K562 (cell line): ENCODE data around the gene COL16A1. TPM values are rescaled to one million over a fixed set of nuclear protein-coding genes. Genes with fewer than 3 reads are reported as not detected.
A peak's percentile ranks its signal among the peaks of the same experiment; 100 is the strongest.

Experiments used
- ARID3A ChIP-seq: IDR thresholded peaks from 2 replicates; pipeline ENCODE4 v1.6.1; 2012; ENCODE audit warnings: low read depth, low read length, improper control_type of control experiment, borderline replicate concordance
- BACH1 ChIP-seq: fragments of 200-800 bp; sonication (Bioruptor generic); IDR thresholded peaks from 2 replicates; pipeline ENCODE4 v1.6.1; 2016; ENCODE audit warnings: missing genetic modification characterization, missing compliant biosample characterization
- CHD2 ChIP-seq: IDR thresholded peaks from 2 replicates; pipeline ENCODE4 v1.6.1; 2011; ENCODE audit warnings: low read depth, low read length
- FOXP1 ChIP-seq: sonication (generic); formaldehyde crosslinking; IDR thresholded peaks from 2 replicates; pipeline ENCODE4 v1.8.0; 2022; ENCODE audit warnings: mild to moderate bottlenecking, missing genetic modification reagents
- L3MBTL2 ChIP-seq: fragments of 450-650 bp; IDR thresholded peaks from 2 replicates; pipeline ENCODE4 v1.6.1; 2016; ENCODE audit warnings: mild to moderate bottlenecking, moderate library complexity
- MAZ ChIP-seq, 2 experiments: fragments of 450-650 bp in 1 of 2; sonication (generic) in 1 of 2; formaldehyde crosslinking; IDR thresholded peaks in 1 of 2; conservative IDR thresholded peaks in 1 of 2; 2 replicates each; pipeline versions ENCODE4 v1.4.0 to v1.5.0; 2020; ENCODE audit warnings: mild to moderate bottlenecking in 1 of 2, missing genetic modification reagents in 1 of 2
- MCM2 ChIP-seq: fragments of 450-650 bp; IDR thresholded peaks from 2 replicates; pipeline ENCODE4 v1.6.1; 2017; ENCODE audit warnings: low read depth, mild to moderate bottlenecking
- PHF8 ChIP-seq: fragments of 200-600 bp; sonication (generic); IDR thresholded peaks from 2 replicates; pipeline ENCODE4 v1.6.1; 2012; ENCODE audit warnings: mixed run types, mild to moderate bottlenecking, inconsistent platforms, low read length, moderate library complexity, borderline replicate concordance
- STAT6 ChIP-seq: sonication (generic); formaldehyde crosslinking; IDR thresholded peaks from 2 replicates; pipeline ENCODE4 v1.8.1; 2023; ENCODE audit warnings: mild to moderate bottlenecking, missing genetic modification reagents
- TEAD4 ChIP-seq, 2 experiments: sonication (generic) in 1 of 2; formaldehyde crosslinking in 1 of 2; IDR thresholded peaks; 2 replicates each; pipeline versions ENCODE4 v1.6.1 to v1.8.0; 2012 to 2022; ENCODE audit warnings: borderline replicate concordance in 1 of 2, inconsistent platforms in 1 of 2, low read length in 1 of 2, mild to moderate bottlenecking in 1 of 2, missing genetic modification reagents in 1 of 2
- ZBTB1 ChIP-seq: sonication (generic); formaldehyde crosslinking; IDR thresholded peaks from 2 replicates; pipeline ENCODE4 v1.8.1; 2023; ENCODE audit warnings: missing genetic modification reagents, low read depth, mild to moderate bottlenecking, borderline replicate concordance
- ZNF263 ChIP-seq: sonication (generic); formaldehyde crosslinking; IDR thresholded peaks from 2 replicates; pipeline ENCODE4 v1.8.0; 2022; ENCODE audit warnings: mild to moderate bottlenecking, missing genetic modification reagents, borderline replicate concordance
- ZNF79 ChIP-seq: fragments of 250-450 bp; sonication (Bioruptor Pico); IDR thresholded peaks from 2 replicates; pipeline ENCODE4 v1.4.0; 2020; ENCODE audit warnings: low read depth, mild to moderate bottlenecking, moderate library complexity
- polyA plus RNA-seq, 8 experiments: library from polyadenylated mRNA; depleted of rRNA in 4 of 8; stranded (reverse) in 5 of 8; unstranded in 3 of 8; fragments of >200 nt; fragmentation: Nextera tagmentation in 2 of 8; fragmentation: Illumina TruSeq in 1 of 8; extraction: Ambion mirVana in 2 of 8; extraction: Trizol in 1 of 8; gene quantifications; 2 replicates each; pipeline versions ENCODE4 v1.2.1 to v1.2.3, GENCODE V29; 2011 to 2014; ENCODE audit warnings: inconsistent platforms in 1 of 8, missing spikeins in 1 of 8
- total RNA-seq, 7 experiments: library from RNA; depleted of rRNA in 6 of 7; stranded (reverse); fragments of >200 nt in 6 of 7; fragmentation: Illumina TruSeq in 2 of 7; extraction: Trizol in 2 of 7; gene quantifications; 2 replicates each; pipeline versions ENCODE4 v1.2.1 to v1.2.3, GENCODE V29; 2011 to 2021; ENCODE audit warnings: low replicate concordance in 1 of 7
- TF ChIP-seq, protein P1 (sequence below), 3 experiments: IDR thresholded peaks in 2 of 3; conservative IDR thresholded peaks in 1 of 3; 2 replicates each; pipeline ENCODE4 v1.5.1; 2011 to 2012; ENCODE audit warnings: low read length in 3 of 3, mild to moderate bottlenecking in 3 of 3, control low read depth in 2 of 3, improper control_type of control experiment in 1 of 3, inconsistent platforms in 1 of 3, low read depth in 1 of 3, mixed read lengths in 1 of 3, moderate library complexity in 1 of 3; ENCODE audit not compliant: insufficient read depth in 2 of 3
- TF ChIP-seq, protein P2 (sequence below): fragments of 450-650 bp; IDR thresholded peaks from 2 replicates; pipeline ENCODE4 v1.6.1; 2014; ENCODE audit warnings: low read depth, mild to moderate bottlenecking, moderate library complexity, borderline replicate concordance

Gene COL16A1
- total and polyA plus RNA-seq, 9 of the 15 experiments (the other 6 are each of a cell fraction or from before 2014, with no cell fraction given), result 0.11 to 0.60 (median 0.11) TPM; not detected in 6

DNA sequence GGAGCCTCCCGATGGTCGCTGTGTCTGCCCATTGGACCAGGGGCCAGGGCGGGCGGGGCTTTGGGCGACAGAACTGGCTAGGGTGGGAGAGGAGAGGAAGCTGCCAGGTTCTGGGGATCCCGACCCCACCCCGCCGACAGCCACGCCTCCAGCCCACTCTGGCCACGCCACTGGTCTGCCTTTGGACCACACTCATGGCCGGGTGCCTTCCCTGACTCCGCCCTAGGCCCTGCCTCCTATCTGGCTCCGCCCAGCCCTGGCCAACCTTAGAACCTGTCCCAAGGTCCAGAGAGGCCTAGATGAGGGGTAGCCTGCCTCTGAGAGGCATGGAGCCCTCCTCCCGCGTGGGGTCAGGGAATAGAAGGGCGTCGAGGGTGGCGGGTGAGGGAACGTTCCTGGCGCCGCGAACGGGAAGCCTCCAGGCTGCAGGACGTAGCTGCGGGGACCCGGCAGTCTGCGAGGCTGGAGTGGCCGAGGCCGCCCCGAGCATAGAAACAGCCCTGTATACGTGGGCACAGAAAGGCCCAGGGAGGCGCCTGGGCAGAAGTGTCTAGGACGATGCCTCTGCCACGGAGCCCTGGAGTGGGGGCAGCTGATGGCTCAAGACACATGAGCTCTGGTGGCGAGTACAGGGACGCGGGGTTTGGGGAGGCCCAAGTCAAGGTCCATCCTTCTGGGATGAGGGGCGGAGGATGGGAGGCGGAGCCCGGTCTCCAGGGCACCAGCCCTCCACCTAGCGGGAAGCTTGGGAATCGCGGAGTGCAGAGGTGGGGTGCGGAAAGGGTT, 11.5 kb upstream of the COL16A1 start (continued):
- TF ChIP-seq STAT6 (CRISPR knock-in tag), result no peak
- peak in 1 of 2 experiments; percentile 72; a peak in 2 of 4 replicates for TF ChIP-seq MAZ (CRISPR knock-in tag; conservative IDR thresholded peaks at IDR 0.05 in 1 of 2, IDR thresholded peaks at IDR 0.05 in 1 of 2)
- TF ChIP-seq, protein P1, sequence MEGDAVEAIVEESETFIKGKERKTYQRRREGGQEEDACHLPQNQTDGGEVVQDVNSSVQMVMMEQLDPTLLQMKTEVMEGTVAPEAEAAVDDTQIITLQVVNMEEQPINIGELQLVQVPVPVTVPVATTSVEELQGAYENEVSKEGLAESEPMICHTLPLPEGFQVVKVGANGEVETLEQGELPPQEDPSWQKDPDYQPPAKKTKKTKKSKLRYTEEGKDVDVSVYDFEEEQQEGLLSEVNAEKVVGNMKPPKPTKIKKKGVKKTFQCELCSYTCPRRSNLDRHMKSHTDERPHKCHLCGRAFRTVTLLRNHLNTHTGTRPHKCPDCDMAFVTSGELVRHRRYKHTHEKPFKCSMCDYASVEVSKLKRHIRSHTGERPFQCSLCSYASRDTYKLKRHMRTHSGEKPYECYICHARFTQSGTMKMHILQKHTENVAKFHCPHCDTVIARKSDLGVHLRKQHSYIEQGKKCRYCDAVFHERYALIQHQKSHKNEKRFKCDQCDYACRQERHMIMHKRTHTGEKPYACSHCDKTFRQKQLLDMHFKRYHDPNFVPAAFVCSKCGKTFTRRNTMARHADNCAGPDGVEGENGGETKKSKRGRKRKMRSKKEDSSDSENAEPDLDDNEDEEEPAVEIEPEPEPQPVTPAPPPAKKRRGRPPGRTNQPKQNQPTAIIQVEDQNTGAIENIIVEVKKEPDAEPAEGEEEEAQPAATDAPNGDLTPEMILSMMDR (IDR thresholded peaks at IDR 0.05 in 2 of 3, conservative IDR thresholded peaks at IDR 0.05 in 1 of 3; ENCODE audit: insufficient read depth in 2 of 3, low read depth in 1 of 3, low read length in 3 of 3), result peak; percentile 77 to 91 (median 79)
- TF ChIP-seq PHF8, result peak; percentile 41; the same call in 1 of the 2 replicates
- TF ChIP-seq ZNF263, result 0 out of 2 replicates have a peak, but pooled peaks have one; percentile 38
- peak; percentile 30; the same call in 1 of the 2 replicates for TF ChIP-seq L3MBTL2
- no peak for TF ChIP-seq ZNF79 (CRISPR knock-in tag)
- TF ChIP-seq FOXP1 (CRISPR knock-in tag), result peak; percentile 79; the same call in 1 of the 2 replicates
- no peak for TF ChIP-seq ARID3A
- no peak for TF ChIP-seq TEAD4 (IDR thresholded peaks at IDR 0.05; ENCODE audit: low read length)
- peak; percentile 67; the same call in 1 of the 2 replicates for TF ChIP-seq TEAD4 (CRISPR knock-in tag; IDR thresholded peaks at IDR 0.05; ENCODE audit: borderline replicate concordance)
- TF ChIP-seq ZBTB1, result peak; percentile 61; the same call in 1 of the 2 replicates
- TF ChIP-seq, protein P2, sequence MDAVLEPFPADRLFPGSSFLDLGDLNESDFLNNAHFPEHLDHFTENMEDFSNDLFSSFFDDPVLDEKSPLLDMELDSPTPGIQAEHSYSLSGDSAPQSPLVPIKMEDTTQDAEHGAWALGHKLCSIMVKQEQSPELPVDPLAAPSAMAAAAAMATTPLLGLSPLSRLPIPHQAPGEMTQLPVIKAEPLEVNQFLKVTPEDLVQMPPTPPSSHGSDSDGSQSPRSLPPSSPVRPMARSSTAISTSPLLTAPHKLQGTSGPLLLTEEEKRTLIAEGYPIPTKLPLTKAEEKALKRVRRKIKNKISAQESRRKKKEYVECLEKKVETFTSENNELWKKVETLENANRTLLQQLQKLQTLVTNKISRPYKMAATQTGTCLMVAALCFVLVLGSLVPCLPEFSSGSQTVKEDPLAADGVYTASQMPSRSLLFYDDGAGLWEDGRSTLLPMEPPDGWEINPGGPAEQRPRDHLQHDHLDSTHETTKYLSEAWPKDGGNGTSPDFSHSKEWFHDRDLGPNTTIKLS, result 0 out of 2 replicates have a peak, but pooled peaks have one; percentile 16
- TF ChIP-seq CHD2, result no peak
- no peak for TF ChIP-seq BACH1
- TF ChIP-seq MCM2, result no peak
